HG02981 (cell line): ENCODE measurements around the gene ENOSF1.
A peak's percentile ranks its signal among the peaks of the same experiment; 100 is the strongest.
"Not testable (repeated sequence)": the region's sequence is repeated elsewhere in the genome, so short reads cannot be mapped to it uniquely, and the experiment has no call there.

ENCODE experiments used
- ATAC-seq: cut with Tn5 transposase; IDR thresholded peaks from one replicate; pipeline ENCODE4 v1.9.1; 2021; ENCODE audit warnings: mild to moderate bottlenecking, moderate library complexity; ENCODE audit not compliant: unreplicated experiment

Gene ENOSF1

DNA sequence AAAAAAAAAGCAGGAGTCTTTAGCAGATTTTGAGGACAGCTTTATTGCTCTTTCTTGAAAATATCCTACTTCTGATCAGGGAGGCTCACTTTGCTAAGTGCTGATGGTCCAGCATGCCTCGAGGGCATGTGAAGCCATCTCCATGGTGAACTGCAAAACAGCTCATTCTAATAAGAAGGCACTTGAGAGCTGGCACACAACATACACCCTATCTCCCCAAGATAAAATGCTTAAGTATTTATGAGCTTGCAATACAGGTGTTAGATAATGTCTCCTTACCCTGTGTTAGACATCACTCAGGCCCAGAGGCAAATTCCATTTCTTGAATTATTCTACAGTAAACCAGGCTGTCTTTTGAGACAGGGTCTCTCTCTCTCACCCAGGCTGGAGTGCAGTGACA lies 2.7 kb downstream of the ENOSF1 start:
- ATAC-seq, result no peak

- no peak for ATAC-seq
Measured at GRCh38 chr18:708096-708495, 4.3 kb downstream of the ENOSF1 start.

DNA sequence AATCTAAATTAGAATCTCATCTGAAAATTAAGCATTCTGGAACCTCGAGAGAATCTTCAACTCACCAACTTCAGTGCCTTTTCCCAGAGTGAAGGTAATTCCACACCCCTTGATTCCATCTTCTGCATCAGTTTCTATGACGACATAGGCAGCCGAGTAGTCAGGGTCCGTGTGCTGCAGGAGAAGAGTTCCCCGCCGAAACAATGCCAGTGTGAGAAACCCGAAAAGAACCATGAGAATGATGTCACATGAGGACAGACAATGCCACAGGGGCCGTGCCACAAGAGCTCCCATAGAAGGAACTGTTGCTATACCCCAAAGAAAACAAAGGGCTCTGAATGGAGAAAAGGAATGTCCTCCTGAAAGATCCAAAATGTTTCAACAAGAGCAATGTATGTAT lies 6.0 kb downstream of the ENOSF1 start:
- ATAC-seq, result no peak

- no peak for ATAC-seq
Measured at GRCh38 chr18:703213-703967, 9.0 kb downstream of the ENOSF1 start.

GRCh38 chr18:697800-698199 lies 14.6 kb downstream of the ENOSF1 start:
- ATAC-seq, result no peak

DNA sequence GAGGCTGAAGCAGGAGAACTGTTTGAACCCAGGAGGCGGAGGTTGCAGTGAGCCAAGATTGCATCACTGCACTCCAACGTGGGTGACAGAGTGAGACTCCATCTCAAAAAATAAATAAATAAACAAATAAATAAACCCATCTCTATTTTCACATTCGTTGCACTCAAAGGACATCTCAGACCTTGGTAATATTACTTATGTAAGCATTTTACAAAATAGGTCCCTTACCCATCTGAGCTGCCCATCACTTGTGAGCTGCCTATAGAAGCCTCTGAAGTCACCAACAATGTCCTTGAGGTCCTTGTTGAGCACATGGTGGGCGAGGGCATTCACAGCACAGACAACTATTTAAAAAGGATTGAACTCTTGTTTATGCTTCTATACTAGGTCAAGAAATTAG lies 15.4 kb downstream of the ENOSF1 start:
- ATAC-seq, result no peak

DNA sequence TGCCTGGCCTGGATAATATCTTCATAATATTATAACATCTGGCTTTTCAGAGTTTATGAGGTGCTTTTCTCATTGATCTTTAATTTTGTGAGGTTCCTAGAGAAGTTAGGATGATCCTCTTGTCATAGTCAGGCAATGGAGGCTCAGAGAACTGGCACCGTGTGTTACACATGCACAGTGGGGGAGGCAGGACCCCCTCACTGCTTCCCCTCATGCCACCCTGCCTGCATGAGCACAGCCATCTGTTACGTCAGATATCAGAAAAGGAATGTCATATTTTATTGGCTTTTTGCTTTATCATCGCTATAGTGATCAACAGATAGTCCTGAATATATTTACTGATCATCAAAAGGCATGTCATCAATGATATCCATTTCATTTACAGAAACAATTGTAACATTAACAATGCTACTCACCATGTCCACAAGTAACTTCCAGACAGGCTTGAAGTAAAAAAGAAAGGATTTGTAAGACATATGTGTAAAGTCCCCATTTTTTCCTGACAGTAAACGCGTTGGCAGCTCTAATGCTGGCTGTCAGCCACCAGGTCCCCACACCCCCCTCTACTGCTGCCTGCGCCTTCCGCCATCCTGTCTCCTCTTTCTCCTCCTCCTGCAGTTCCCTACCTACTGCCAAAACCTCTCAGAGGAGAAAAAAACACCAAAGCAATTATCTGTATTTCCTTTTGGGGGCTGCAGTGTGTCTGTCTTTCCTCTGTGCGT lies 18.8 kb downstream of the ENOSF1 start:
- no peak for ATAC-seq

GRCh38 chr18:692824-693223 lies 19.6 kb downstream of the ENOSF1 start:
- no peak for ATAC-seq

GRCh38 chr18:688323-688722 lies 24.1 kb downstream of the ENOSF1 start:
- no peak for ATAC-seq

DNA sequence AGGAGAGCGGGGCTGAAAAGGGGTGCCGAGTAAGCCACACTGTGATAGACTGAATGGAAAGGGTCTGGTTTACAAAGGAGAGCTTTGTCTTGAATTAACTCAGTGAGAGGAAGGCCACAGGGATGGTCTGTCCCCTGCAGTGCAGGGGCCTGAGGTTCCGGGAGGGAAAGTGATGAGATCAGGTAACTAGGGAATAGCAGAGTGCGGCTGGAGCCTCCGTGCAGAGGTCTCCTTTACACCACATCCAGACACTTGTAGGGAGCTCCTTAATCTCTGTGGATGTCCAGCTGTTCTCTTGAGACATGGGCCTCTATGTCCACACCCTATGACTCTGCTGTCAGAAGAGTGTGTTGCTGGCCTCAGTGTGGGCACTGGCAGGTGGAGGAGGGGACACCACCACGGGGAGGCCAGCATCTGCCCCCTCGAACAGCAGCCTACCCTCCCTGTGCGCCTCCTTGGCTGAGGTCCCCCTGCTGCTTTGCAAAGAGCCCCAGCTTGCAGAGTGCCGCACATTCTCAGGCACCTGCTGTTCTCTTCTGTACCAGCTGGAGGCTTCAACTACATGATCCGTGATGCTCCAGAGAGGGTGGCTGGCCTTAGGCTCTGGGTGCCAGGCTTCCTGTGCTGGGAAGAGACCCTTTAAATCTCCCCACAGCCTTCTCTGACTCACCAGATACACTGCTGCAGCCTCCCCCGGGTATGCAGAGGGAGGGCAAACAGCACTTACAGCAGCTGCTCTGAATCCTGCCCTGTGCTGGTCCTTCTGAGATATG lies 25.9 kb downstream of the ENOSF1 start:
- no peak for ATAC-seq

- ATAC-seq, result no peak
Measured at GRCh38 chr18:685438-685837, 27.0 kb downstream of the ENOSF1 start.

GRCh38 chr18:683531-683930 lies 28.9 kb downstream of the ENOSF1 start:
- ATAC-seq, result no peak

DNA sequence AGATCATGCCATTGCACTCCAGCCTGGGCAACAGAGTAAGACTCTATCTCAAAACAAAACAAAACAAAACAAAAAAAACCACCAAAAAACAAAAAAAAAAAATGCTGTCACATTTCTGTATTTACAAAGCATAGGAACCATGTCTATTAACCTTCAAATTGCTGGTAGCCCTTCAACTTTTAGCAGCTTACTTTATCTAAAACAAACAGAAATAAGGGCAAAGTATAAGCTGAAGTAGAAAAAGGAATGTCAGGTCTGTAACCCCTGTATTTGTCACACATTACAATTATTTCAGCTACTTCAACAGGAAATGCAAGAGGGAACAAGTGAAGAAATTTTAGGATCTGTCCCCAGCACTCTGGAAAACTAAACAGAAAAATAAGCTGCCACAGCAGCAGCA lies 29.6 kb downstream of the ENOSF1 start:
- no peak for ATAC-seq

GRCh38 chr18:682416-682815 lies 30.0 kb downstream of the ENOSF1 start:
- ATAC-seq, result not testable (repeated sequence)

DNA sequence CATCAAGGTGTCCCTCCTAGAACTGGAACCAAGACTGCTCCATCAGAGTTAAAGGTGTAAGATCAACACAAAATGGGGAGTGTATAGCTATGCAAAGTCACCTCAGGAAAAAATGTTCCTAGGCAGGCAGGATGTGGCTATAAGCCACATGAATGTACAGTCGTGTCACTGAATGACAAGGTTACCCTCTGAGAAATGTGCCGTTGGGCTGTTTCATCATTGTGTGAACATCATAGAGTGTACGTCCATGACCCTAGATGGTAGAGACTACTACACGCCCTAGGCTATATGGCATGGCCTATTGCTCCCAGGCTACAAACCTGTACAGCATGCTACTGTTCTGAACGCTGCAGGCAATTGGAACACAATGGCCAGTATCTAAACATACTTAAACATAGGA lies 30.4 kb downstream of the ENOSF1 start:
- ATAC-seq, result peak; percentile 54

GRCh38 chr18:680392-680791 lies 32.0 kb downstream of the ENOSF1 start:
- no peak for ATAC-seq

- ATAC-seq, result no peak
Measured at GRCh38 chr18:679516-679915, 32.9 kb downstream of the ENOSF1 start.

- no peak for ATAC-seq
Measured at GRCh38 chr18:678482-679182, 33.8 kb downstream of the ENOSF1 start.

DNA sequence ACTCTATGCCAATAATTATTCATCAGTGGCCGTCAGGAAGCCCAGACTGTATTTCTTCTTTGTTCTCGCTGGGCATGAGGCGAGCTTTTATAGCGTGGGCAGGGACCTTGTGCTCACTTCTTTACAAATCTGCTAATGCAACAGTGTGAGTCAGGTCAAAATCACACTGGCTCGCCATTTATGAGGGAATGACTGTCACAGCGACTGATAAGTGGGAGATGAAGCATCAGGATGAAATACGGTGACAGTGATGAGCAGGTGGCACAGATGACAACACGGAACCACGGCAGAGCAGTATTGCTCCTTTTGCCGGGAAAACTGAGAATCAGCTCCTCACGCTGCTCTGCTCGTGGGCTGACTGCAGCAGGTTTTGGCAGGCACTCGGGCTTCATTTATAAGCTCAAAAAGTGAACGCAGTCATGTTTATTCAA lies 34.5 kb downstream of the ENOSF1 start:
- no peak for ATAC-seq

- ATAC-seq, result no peak
Measured at GRCh38 chr18:677145-677544, 35.3 kb downstream of the ENOSF1 start.

DNA sequence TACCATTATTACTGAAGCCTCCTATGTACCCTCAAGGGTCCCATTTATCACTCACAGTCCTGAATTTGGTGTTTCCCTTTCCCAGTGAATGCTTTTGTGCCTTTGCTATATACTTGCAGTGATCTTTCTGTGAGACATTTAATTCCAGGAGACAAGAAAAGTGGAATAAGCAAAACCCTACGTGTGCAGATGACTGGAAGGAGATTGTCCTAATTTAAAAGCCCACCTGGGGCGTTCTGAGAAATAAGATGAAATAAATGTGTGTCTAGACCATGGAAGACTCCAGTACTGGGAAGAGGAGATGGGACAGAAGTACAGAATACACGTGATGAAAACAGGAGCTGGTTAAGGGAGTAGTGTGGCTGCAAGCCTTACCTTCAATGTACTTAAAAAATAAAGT lies 35.7 kb downstream of the ENOSF1 start:
- no peak for ATAC-seq
